H9 (cell line): ENCODE data around the gene CCDC3. TPM values are rescaled to one million over a fixed set of nuclear protein-coding genes. Genes with fewer than 3 reads are reported as not detected.

ENCODE experiments used
- DNase-seq: peaks from one replicate; pipeline ENCODE4 v3.0.0-alpha.2; 2017
- H2AFZ ChIP-seq: one replicate; pipeline ENCODE4 v1.6.1; 2013; ENCODE audit warnings: mild to moderate bottlenecking, low read length, control low read depth, moderate library complexity
- H2AK5ac ChIP-seq: 2 replicates; pipeline ENCODE4 v1.6.1; 2013; ENCODE audit warnings: low read length, control low read depth, mixed read lengths; ENCODE audit not compliant: insufficient read length
- H2BK120ac ChIP-seq: one replicate; pipeline ENCODE4 v1.6.1; 2013; ENCODE audit warnings: low read depth, mild to moderate bottlenecking, low read length, control low read depth, inconsistent platforms; ENCODE audit not compliant: poor library complexity, severe bottlenecking
- H2BK12ac ChIP-seq: 2 replicates; pipeline ENCODE4 v1.6.1; 2013; ENCODE audit warnings: low read length, control low read depth, mixed read lengths, low read depth; ENCODE audit not compliant: insufficient read length
- H2BK15ac ChIP-seq: 2 replicates; pipeline ENCODE4 v1.6.1; 2013; ENCODE audit warnings: low read depth, low read length, control low read depth
- H2BK20ac ChIP-seq: one replicate; pipeline ENCODE4 v1.6.1; 2013; ENCODE audit warnings: low read depth, mild to moderate bottlenecking, low read length, control low read depth, inconsistent platforms; ENCODE audit not compliant: poor library complexity, severe bottlenecking
- H2BK5ac ChIP-seq: 2 replicates; pipeline ENCODE4 v1.6.1; 2013; ENCODE audit warnings: low read length, control low read depth, mixed read lengths; ENCODE audit not compliant: insufficient read length
- H3K14ac ChIP-seq: 2 replicates; pipeline ENCODE4 v1.6.1; 2013; ENCODE audit warnings: low read length, control low read depth; ENCODE audit not compliant: insufficient read depth
- H3K18ac ChIP-seq: 2 replicates; pipeline ENCODE4 v1.6.1; 2013; ENCODE audit warnings: low read depth, mild to moderate bottlenecking, mixed read lengths, low read length, control low read depth; ENCODE audit not compliant: insufficient read length
- H3K23ac ChIP-seq: 2 replicates; pipeline ENCODE4 v1.6.1; 2013; ENCODE audit warnings: low read length, control low read depth, mixed read lengths, low read depth; ENCODE audit not compliant: insufficient read length
- H3K23me2 ChIP-seq: 2 replicates; pipeline ENCODE4 v1.6.1; 2013; ENCODE audit warnings: low read depth, mild to moderate bottlenecking, mixed read lengths, low read length, control low read depth; ENCODE audit not compliant: insufficient read length, poor library complexity, severe bottlenecking
- H3K27ac ChIP-seq: 2 replicates; pipeline ENCODE4 v1.5.1; 2013; ENCODE audit warnings: low read length, control low read depth, mixed read lengths, low read depth; ENCODE audit not compliant: insufficient read length
- H3K27me3 ChIP-seq: 2 replicates; pipeline ENCODE4 v1.6.1; 2013; ENCODE audit warnings: low read length, control low read depth, inconsistent platforms; ENCODE audit not compliant: insufficient read depth
- H3K4ac ChIP-seq: 2 replicates; pipeline ENCODE4 v1.6.1; 2013; ENCODE audit warnings: low read depth, mild to moderate bottlenecking, control low read depth, inconsistent platforms, low read length, moderate library complexity
- H3K4me1 ChIP-seq: 2 replicates; pipeline ENCODE4 v1.6.1; 2013; ENCODE audit warnings: low read length, control low read depth, inconsistent platforms; ENCODE audit not compliant: insufficient read depth
- H3K4me2 ChIP-seq: 2 replicates; pipeline ENCODE4 v1.6.1; 2013; ENCODE audit warnings: low read length, control low read depth, mixed read lengths; ENCODE audit not compliant: insufficient read length, insufficient read depth
- H3K56ac ChIP-seq: 2 replicates; pipeline ENCODE4 v1.6.1; 2013; ENCODE audit warnings: low read depth, mild to moderate bottlenecking, mixed read lengths, low read length, control low read depth; ENCODE audit not compliant: insufficient read length
- H3K79me1 ChIP-seq: 2 replicates; pipeline ENCODE4 v1.6.1; 2013; ENCODE audit warnings: low read depth, mild to moderate bottlenecking, moderate library complexity, low read length, control low read depth, inconsistent platforms; ENCODE audit not compliant: insufficient read depth, poor library complexity, severe bottlenecking
- H3K79me2 ChIP-seq: 2 replicates; pipeline ENCODE4 v1.6.1; 2013; ENCODE audit warnings: low read length, control low read depth, inconsistent platforms; ENCODE audit not compliant: insufficient read depth
- H3K9ac ChIP-seq: 2 replicates; pipeline ENCODE4 v1.6.1; 2013; ENCODE audit warnings: low read length, control low read depth, mixed read lengths; ENCODE audit not compliant: insufficient read length; ENCODE audit errors: extremely low read depth
- H3K9me3 ChIP-seq: one replicate; pipeline ENCODE4 v1.6.1; 2013; ENCODE audit warnings: low read depth, low read length, inconsistent platforms; ENCODE audit not compliant: control insufficient read depth
- H3T11ph ChIP-seq: one replicate; pipeline ENCODE4 v1.6.1; 2013; ENCODE audit warnings: mild to moderate bottlenecking, low read length, control low read depth, inconsistent platforms
- H4K20me1 ChIP-seq: one replicate; pipeline ENCODE4 v1.6.1; 2013; ENCODE audit not compliant: control insufficient read depth, insufficient read length, insufficient read depth
- H4K5ac ChIP-seq: 2 replicates; pipeline ENCODE4 v1.6.1; 2013; ENCODE audit warnings: low read depth, mild to moderate bottlenecking, mixed read lengths, low read length, control low read depth; ENCODE audit not compliant: insufficient read length
- H4K8ac ChIP-seq: replicated peaks from 2 replicates; pipeline ENCODE4 v1.6.1; 2013; ENCODE audit warnings: low read length, control low read depth, mixed read lengths, low read depth; ENCODE audit not compliant: insufficient read length
- H4K91ac ChIP-seq: 2 replicates; pipeline ENCODE4 v1.6.1; 2013; ENCODE audit warnings: low read depth, mild to moderate bottlenecking, moderate library complexity, mixed read lengths, low read length, control low read depth; ENCODE audit not compliant: insufficient read length
- H3K27ac Mint-ChIP-seq, 3 experiments: 2 replicates in 2 of 3; 3 replicates in 1 of 3; pipeline ENCODE4 v1.8.0; 2020 to 2021; ENCODE audit warnings: mixed read lengths in 3 of 3, mild to moderate bottlenecking in 1 of 3, moderate library complexity in 1 of 3
- H3K27me3 Mint-ChIP-seq: 2 replicates; pipeline ENCODE4 v1.8.0; 2021; ENCODE audit warnings: low read depth, mild to moderate bottlenecking, moderate library complexity, mixed read lengths
- H3K36me3 Mint-ChIP-seq, 3 experiments: 2 replicates in 2 of 3; 3 replicates in 1 of 3; pipeline ENCODE4 v1.8.0; 2020 to 2021; ENCODE audit warnings: low read depth in 3 of 3, mixed read lengths in 3 of 3; ENCODE audit not compliant: insufficient read depth in 1 of 3
- H3K4me1 Mint-ChIP-seq, 2 experiments: 2 replicates each; pipeline ENCODE4 v1.8.0; 2020; ENCODE audit warnings: mixed read lengths in 2 of 2
- H3K4me3 Mint-ChIP-seq, 2 experiments: 2 replicates in 1 of 2; 3 replicates in 1 of 2; pipeline ENCODE4 v1.8.0; 2020 to 2021; ENCODE audit warnings: mild to moderate bottlenecking in 2 of 2, mixed read lengths in 2 of 2, moderate library complexity in 1 of 2
- H3K9me3 Mint-ChIP-seq, 2 experiments: 2 replicates in 1 of 2; 3 replicates in 1 of 2; pipeline ENCODE4 v1.8.0; 2020; ENCODE audit warnings: mild to moderate bottlenecking in 2 of 2, mixed read lengths in 2 of 2, moderate library complexity in 1 of 2
- CTCF ChIP-seq: fragments of 200-600 bp; sonication (generic); conservative IDR thresholded peaks from 3 replicates; pipeline ENCODE4 v1.8.0; 2021; ENCODE audit warnings: antibody characterized with exemption, mild to moderate bottlenecking
- WGBS: extraction: QIAGEN DNeasy Blood & Tissue Kit; methylation state at CpG from one replicate; pipeline ENCODE4 v1.1.7; 2013; ENCODE audit warnings: missing lambda C conversion rate, low lambda C conversion rate, mixed read lengths; ENCODE audit not compliant: insufficient read length; ENCODE audit errors: extremely low coverage; 5-methylcytosine and 5-hydroxymethylcytosine counted together
- total RNA-seq: library from RNA; stranded (reverse); gene quantifications from 2 replicates; pipeline ENCODE4 v1.2.1, GENCODE V29; 2021

CCDC3 gene
- total RNA-seq, 1 experiment from 2014 or later: 2.3 TPM

GRCh38 chr10:13006037-13006436 is 4.5 kb upstream of the CCDC3 start:
- Histone ChIP-seq H3K23ac (no peak overlapping the region), H2BK12ac (no peak overlapping the region), H3T11ph (no peak overlapping the region), H4K20me1 (no peaks in the 10 kb centered on the region), H3K4me1 (no peaks in the 10 kb centered on the region), H3K4ac (no peak overlapping the region), H3K9me3 (no peaks in the 10 kb centered on the region), H4K5ac (no peak overlapping the region), H3K27me3 (peaks cover 6% of the 10 kb centered on the region; the same call in 1 of the 2 replicates), H2BK20ac (no peak overlapping the region), H4K8ac (no peak overlapping the region), H3K23me2 (peaks cover 4% of the 10 kb centered on the region), H3K79me2 (no peaks in the 10 kb centered on the region), H4K91ac (no peak overlapping the region), H2BK15ac (no peak overlapping the region), H3K56ac (no peak overlapping the region), H3K4me2 (no peak overlapping the region), H3K18ac (no peak overlapping the region), H2AK5ac (no peak overlapping the region), H2AFZ (no peak overlapping the region), H3K9ac (no peak overlapping the region), H3K79me1 (no peaks in the 10 kb centered on the region), H3K14ac (no peak overlapping the region), H3K27ac (no peak overlapping the region), H2BK120ac (no peak overlapping the region), H2BK5ac (no peak overlapping the region)
- no CpG with 5 or more reads among the region's 3 CpGs for WGBS
- Mint-ChIP-seq H3K27me3 (peaks cover 48% of the 10 kb centered on the region), H3K4me1 (peaks cover 4 to 5% of the 10 kb centered on the region in 2 experiments; a peak in 2 of 4 replicates), H3K9me3 (no peaks in the 10 kb centered on the region; a peak in 1 of 5 replicates), H3K27ac (no peak overlapping the region), H3K36me3 (no peaks in the 10 kb centered on the region; a peak in 1 of 7 replicates), H3K4me3 (no peak overlapping the region)
- TF ChIP-seq CTCF: no peak
- DNase-seq: no peak
